Common myeloid progenitor, CD34-positive (primary cell): ENCODE measurements around the gene DNAH12.

Source experiments
- CTCF ChIA-PET: fragments of 350-600 bp; sonication (Branson Sonifier 250); formaldehyde crosslinking; loops from one replicate; lab custom pipeline; 2021; ENCODE audit warnings: antibody characterized with exemption; lab: Charles Lee
- POLR2A ChIA-PET: fragments of 350-600 bp; sonication (Branson Sonifier 250); formaldehyde crosslinking; loops from one replicate; lab custom pipeline; 2021; ENCODE audit warnings: antibody characterized with exemption; lab: Charles Lee
- DNase-seq, 3 donors: peaks; one replicate each; pipeline versions ENCODE4 v3.0.0 to v3.0.0-alpha.2; 2013
- H3K27ac ChIP-seq, 2 experiments: 1 replicate in 1 of 2; 2 replicates in 1 of 2; pipeline ENCODE4 v1.7.0; 2013; ENCODE audit warnings: inconsistent platforms in 2 of 2, low read length in 2 of 2, mild to moderate bottlenecking in 2 of 2, low read depth in 1 of 2, moderate library complexity in 1 of 2; ENCODE audit not compliant: severe bottlenecking in 2 of 2, insufficient read depth in 1 of 2, poor library complexity in 1 of 2
- H3K27me3 ChIP-seq, 5 experiments: replicated peaks in 2 of 5; 1 replicate in 3 of 5; 2 replicates in 2 of 5; pipeline versions ENCODE4 v1.6.1 to v1.7.0; 2013; ENCODE audit warnings: low read length in 4 of 5, mild to moderate bottlenecking in 2 of 5, moderate library complexity in 2 of 5, inconsistent platforms in 1 of 5; ENCODE audit not compliant: insufficient read depth in 5 of 5, control insufficient read depth in 4 of 5
- H3K36me3 ChIP-seq, 4 experiments: 1 replicate in 2 of 4; 2 replicates in 2 of 4; pipeline versions ENCODE4 v1.6.1 to v1.7.0; 2013; ENCODE audit warnings: low read length in 3 of 4, control low read depth in 1 of 4, mild to moderate bottlenecking in 1 of 4; ENCODE audit not compliant: control insufficient read depth in 4 of 4, insufficient read depth in 4 of 4
- H3K4me1 ChIP-seq, 4 experiments: 1 replicate in 3 of 4; 2 replicates in 1 of 4; pipeline versions ENCODE4 v1.6.1 to v1.7.1; 2013; ENCODE audit warnings: low read length in 3 of 4, mild to moderate bottlenecking in 3 of 4, control low read depth in 1 of 4, inconsistent platforms in 1 of 4, moderate library complexity in 1 of 4; ENCODE audit not compliant: control insufficient read depth in 4 of 4, insufficient read depth in 4 of 4; ENCODE audit errors: control extremely low read depth in 1 of 4
- H3K4me3 ChIP-seq, 7 experiments: 1 replicate in 4 of 7; 2 replicates in 3 of 7; pipeline versions ENCODE4 v1.5.1 to v1.7.0; 2013; ENCODE audit warnings: mild to moderate bottlenecking in 7 of 7, low read length in 6 of 7, moderate library complexity in 6 of 7, inconsistent platforms in 2 of 7, low read depth in 2 of 7, control low read depth in 1 of 7; ENCODE audit not compliant: insufficient read depth in 4 of 7, control insufficient read depth in 1 of 7; ENCODE audit errors: extremely low read depth in 1 of 7
- H3K9me3 ChIP-seq, 5 experiments: 1 replicate in 4 of 5; 2 replicates in 1 of 5; pipeline versions ENCODE4 v1.6.1 to v1.7.1; 2013; ENCODE audit warnings: low read length in 4 of 5, mild to moderate bottlenecking in 2 of 5, inconsistent platforms in 1 of 5, low read depth in 1 of 5, moderate library complexity in 1 of 5; ENCODE audit not compliant: control insufficient read depth in 4 of 5, insufficient read depth in 2 of 5; ENCODE audit errors: control extremely low read depth in 1 of 5
- WGBS: methylation state at CpG from one replicate; pipeline ENCODE4 v1.1.5; 2013; ENCODE audit not compliant: insufficient coverage; 5-methylcytosine and 5-hydroxymethylcytosine counted together

Gene DNAH12

GRCh38 chr3:57391767-57392166, 152.4 kb downstream of the DNAH12 start:
- 100% methylated on average over 3 of the region's 5 CpGs for WGBS
- CTCF ChIA-PET, result no interaction called here

GRCh38 chr3:57389271-57389670, 154.9 kb downstream of the DNAH12 start:
- Histone ChIP-seq H3K27me3 (no peaks in the 10 kb centered on the region), H3K9me3 (peaks cover 0 to 4% (median 0%) of the 10 kb centered on the region in 5 experiments), H3K4me1 (peaks cover 0 to 7% (median 4%) of the 10 kb centered on the region in 4 experiments), H3K4me3 (no peak overlapping the region), H3K27ac (no peak overlapping the region), H3K36me3 (no peaks in the 10 kb centered on the region)
- DNase-seq, result no peak
- no CpG with 5 or more reads among the region's 2 CpGs for WGBS
- ChIA-PET CTCF (interaction anchor here (1.3 kb wide), 1 partner anchor 8 kb away, joined by 4 read pairs; no protein-coding TSS in a partner anchor), POLR2A (no interaction called here)

More at GRCh38 chr3:57391767-57392166, 152.4 kb downstream of the DNAH12 start:
- DNase-seq, result no peak
- Histone ChIP-seq H3K36me3 (no peaks in the 10 kb centered on the region), H3K27me3 (no peaks in the 10 kb centered on the region), H3K4me1 (peaks cover 0 to 7% (median 4%) of the 10 kb centered on the region in 4 experiments), H3K9me3 (peaks cover 0 to 4% (median 0%) of the 10 kb centered on the region in 5 experiments), H3K4me3 (no peak overlapping the region), H3K27ac (no peak overlapping the region)
- POLR2A ChIA-PET, result no interaction called here

- no peak overlapping the region for H3K4me3 ChIP-seq
- H3K9me3 ChIP-seq, result peaks cover 0 to 4% (median 0%) of the 10 kb centered on the region in 5 experiments
- CTCF ChIA-PET, result interaction anchor here (1.7 kb wide), 1 partner anchor 8 kb away, joined by 4 read pairs; no protein-coding TSS in a partner anchor
- H3K36me3 ChIP-seq, result no peaks in the 10 kb centered on the region
- no peaks in the 10 kb centered on the region for H3K27me3 ChIP-seq
- H3K4me1 ChIP-seq, result peaks cover 0 to 5% (median 4%) of the 10 kb centered on the region in 4 experiments
- POLR2A ChIA-PET, result no interaction called here
- DNase-seq, result no peak
- 100% methylated on average over 2 of the region's 4 CpGs for WGBS
- no peak overlapping the region for H3K27ac ChIP-seq
These were observed 157.8 kb downstream of the DNAH12 start for GRCh38 chr3:57386307-57386706.

GRCh38 chr3:57385498-57385897, 158.6 kb downstream of the DNAH12 start:
- no peaks in the 10 kb centered on the region for H3K36me3 ChIP-seq
- H3K27ac ChIP-seq, result no peak overlapping the region
- H3K9me3 ChIP-seq, result peaks cover 0 to under 1% (median 0%) of the 10 kb centered on the region in 5 experiments
- CTCF ChIA-PET, result interaction anchor here (1.7 kb wide), 1 partner anchor 9 kb away, joined by 4 read pairs; no protein-coding TSS in a partner anchor
- WGBS, result 95% methylated on average over 4 of the region's 5 CpGs
- DNase-seq, result no peak
- no peak overlapping the region for H3K4me3 ChIP-seq
- POLR2A ChIA-PET, result no interaction called here
- no peaks in the 10 kb centered on the region for H3K27me3 ChIP-seq
- peaks cover 0 to 5% (median 4%) of the 10 kb centered on the region in 4 experiments for H3K4me1 ChIP-seq

- 100% methylated on average over 1 of the region's 2 CpGs for WGBS
- ChIA-PET POLR2A (no interaction called here), CTCF (no interaction called here)
- no peaks in the 10 kb centered on the region for H3K36me3 ChIP-seq
- H3K27me3 ChIP-seq, result no peaks in the 10 kb centered on the region
- no peak for DNase-seq
- no peaks in the 10 kb centered on the region for H3K9me3 ChIP-seq
- H3K4me3 ChIP-seq, result no peak overlapping the region
- peaks cover 0 to 5% (median 4%) of the 10 kb centered on the region in 4 experiments for H3K4me1 ChIP-seq
- no peak overlapping the region for H3K27ac ChIP-seq
These were observed 160.3 kb downstream of the DNAH12 start for GRCh38 chr3:57383838-57384237.

GRCh38 chr3:57383406-57383805, 160.7 kb downstream of the DNAH12 start:
- CTCF ChIA-PET, result no interaction called here
- Histone ChIP-seq H3K27ac (no peak overlapping the region), H3K36me3 (no peaks in the 10 kb centered on the region), H3K9me3 (no peaks in the 10 kb centered on the region), H3K27me3 (no peaks in the 10 kb centered on the region), H3K4me3 (no peak overlapping the region), H3K4me1 (peaks cover 0 to 5% (median 4%) of the 10 kb centered on the region in 4 experiments)
- DNase-seq, result peak in 2 of 3 donors; percentile 30 to 33
- WGBS, result 7% methylated on average over 2 of the region's 2 CpGs
- POLR2A ChIA-PET, result no interaction called here

- CTCF ChIA-PET, result no interaction called here
- WGBS, result 92% methylated on average over 2 of the region's 2 CpGs
- H3K27me3 ChIP-seq, result no peaks in the 10 kb centered on the region
- no peak for DNase-seq
- H3K4me1 ChIP-seq, result peaks cover 0 to 5% (median 4%) of the 10 kb centered on the region in 4 experiments
- POLR2A ChIA-PET, result no interaction called here
- no peak overlapping the region for H3K27ac ChIP-seq
- H3K4me3 ChIP-seq, result no peak overlapping the region
- no peaks in the 10 kb centered on the region for H3K36me3 ChIP-seq
- H3K9me3 ChIP-seq, result no peaks in the 10 kb centered on the region
These were observed 161.2 kb downstream of the DNAH12 start for GRCh38 chr3:57382933-57383332.
